CD4-positive, alpha-beta T cell (primary cell): ENCODE data around the gene CERS4. TPM values are rescaled to one million over a fixed set of nuclear protein-coding genes. Genes with fewer than 3 reads are reported as not detected.
A peak's percentile ranks its signal among the peaks of the same experiment; 100 is the strongest.

Experiments
- ATAC-seq: fragments of 200-7000 bp; cut with Tn5 transposase; one replicate; pipeline ENCODE4 v1.10.0; 2022; ENCODE audit warnings: mild to moderate bottlenecking; ENCODE audit not compliant: poor library complexity
- CTCF ChIA-PET: fragments of 350-600 bp; sonication (Branson Sonifier 250); formaldehyde crosslinking; loops from one replicate; lab custom pipeline; 2021; ENCODE audit warnings: antibody characterized with exemption, inconsistent platforms; lab: Charles Lee
- POLR2A ChIA-PET: fragments of 350-600 bp; sonication (Branson Sonifier 250); formaldehyde crosslinking; loops from one replicate; lab custom pipeline; 2021; ENCODE audit warnings: antibody characterized with exemption, inconsistent platforms; lab: Charles Lee
- DNase-seq, 14 experiments: peaks; one replicate each; pipeline ENCODE4 v3.0.0-alpha.2; 2013 to 2020; ENCODE audit warnings: mixed read lengths in 2 of 14
- H3K27ac ChIP-seq, 2 donors: one replicate each; pipeline versions ENCODE4 v1.5.1 to v1.7.0; 2013; ENCODE audit warnings: low read length in 2 of 2, low read depth in 1 of 2, mild to moderate bottlenecking in 1 of 2
- H3K27me3 ChIP-seq, 2 experiments: 1 replicate in 1 of 2; 2 replicates in 1 of 2; pipeline versions ENCODE4 v1.6.1 to v1.7.0; 2013; ENCODE audit warnings: low read length in 2 of 2, control low read depth in 1 of 2, mild to moderate bottlenecking in 1 of 2, moderate library complexity in 1 of 2; ENCODE audit not compliant: insufficient read depth in 2 of 2, control insufficient read depth in 1 of 2
- H3K36me3 ChIP-seq: one replicate; pipeline ENCODE4 v1.6.1; 2013; ENCODE audit warnings: low read length, control low read depth; ENCODE audit not compliant: insufficient read depth
- H3K4me1 ChIP-seq: one replicate; pipeline ENCODE4 v1.6.1; 2013; ENCODE audit warnings: low read length, control low read depth; ENCODE audit not compliant: insufficient read depth
- H3K4me3 ChIP-seq: one replicate; pipeline ENCODE4 v1.5.1; 2013; ENCODE audit warnings: mild to moderate bottlenecking, low read length, moderate library complexity
- H3K9me3 ChIP-seq, 2 experiments: 1 replicate in 1 of 2; 2 replicates in 1 of 2; pipeline versions ENCODE4 v1.6.1 to v1.7.0; 2013; ENCODE audit warnings: low read length in 2 of 2, mild to moderate bottlenecking in 2 of 2, control low read depth in 1 of 2, moderate library complexity in 1 of 2; ENCODE audit not compliant: control insufficient read depth in 1 of 2, insufficient read depth in 1 of 2
- H3K27ac Mint-ChIP-seq: one replicate; pipeline ENCODE4 v1.8.0; 2020; ENCODE audit warnings: mixed read lengths
- H3K27me3 Mint-ChIP-seq: one replicate; pipeline ENCODE4 v1.8.0; 2021; ENCODE audit warnings: mixed read lengths
- H3K36me3 Mint-ChIP-seq: one replicate; pipeline ENCODE4 v1.8.0; 2021; ENCODE audit warnings: low read depth, mixed read lengths
- H3K4me1 Mint-ChIP-seq: one replicate; pipeline ENCODE4 v1.8.0; 2021; ENCODE audit warnings: low read depth, mixed read lengths
- H3K4me3 Mint-ChIP-seq: one replicate; pipeline ENCODE4 v1.8.0; 2020; ENCODE audit warnings: mild to moderate bottlenecking, mixed read lengths
- H3K9me3 Mint-ChIP-seq: one replicate; pipeline ENCODE4 v1.8.0; 2020; ENCODE audit warnings: mixed read lengths
- intact Hi-C, 2 experiments: fragments of 100-400 bp; cut with DNase I in 1 of 2; cut with micrococcal nuclease in 1 of 2; formaldehyde crosslinking; loops; one replicate each; pipeline versions ENCODE4 v1.15.1 to v1.9.0; 2023 to 2025; cut with DNase I, micrococcal nuclease
- total RNA-seq, 174 experiments: library from RNA in 2 of 174; stranded (reverse) in 2 of 174; gene quantifications; one replicate each; pipeline ENCODE4 v1.2.3 and lab custom pipeline; 2021 to 2026
- TF ChIP-seq, protein P1 (sequence below): fragments of 200-600 bp; IDR thresholded peaks from one replicate; pipeline ENCODE4 v1.8.0; 2022; ENCODE audit warnings: antibody characterized with exemption, mild to moderate bottlenecking

CERS4 gene
- total RNA-seq, 2 experiments from 2014 or later: 8.7 to 12.3 TPM

DNA sequence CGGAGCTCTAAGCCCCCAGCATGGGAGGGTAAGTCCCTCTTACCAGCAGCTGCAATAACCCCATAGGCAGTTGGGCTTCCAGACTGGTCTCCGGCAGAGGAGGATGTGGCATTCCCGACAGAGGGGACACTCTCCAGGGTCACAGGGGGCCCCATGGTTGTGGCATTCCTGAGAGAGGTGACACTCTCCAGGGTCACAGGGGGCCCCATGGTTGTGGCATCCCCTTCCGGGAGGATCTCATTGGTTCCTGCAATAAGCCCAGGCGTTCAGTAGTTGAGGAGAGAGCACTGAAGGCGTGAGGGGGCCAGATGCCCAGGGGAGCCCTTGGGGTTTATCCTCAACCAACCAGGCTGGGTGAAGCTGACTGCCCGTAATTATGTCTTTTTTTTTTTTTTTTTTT is 93.6 kb downstream of the CERS4 start:
- DNase-seq (peak in 1 of 14 experiments; percentile 24), ATAC-seq (no peak)
- TF ChIP-seq, protein P1, sequence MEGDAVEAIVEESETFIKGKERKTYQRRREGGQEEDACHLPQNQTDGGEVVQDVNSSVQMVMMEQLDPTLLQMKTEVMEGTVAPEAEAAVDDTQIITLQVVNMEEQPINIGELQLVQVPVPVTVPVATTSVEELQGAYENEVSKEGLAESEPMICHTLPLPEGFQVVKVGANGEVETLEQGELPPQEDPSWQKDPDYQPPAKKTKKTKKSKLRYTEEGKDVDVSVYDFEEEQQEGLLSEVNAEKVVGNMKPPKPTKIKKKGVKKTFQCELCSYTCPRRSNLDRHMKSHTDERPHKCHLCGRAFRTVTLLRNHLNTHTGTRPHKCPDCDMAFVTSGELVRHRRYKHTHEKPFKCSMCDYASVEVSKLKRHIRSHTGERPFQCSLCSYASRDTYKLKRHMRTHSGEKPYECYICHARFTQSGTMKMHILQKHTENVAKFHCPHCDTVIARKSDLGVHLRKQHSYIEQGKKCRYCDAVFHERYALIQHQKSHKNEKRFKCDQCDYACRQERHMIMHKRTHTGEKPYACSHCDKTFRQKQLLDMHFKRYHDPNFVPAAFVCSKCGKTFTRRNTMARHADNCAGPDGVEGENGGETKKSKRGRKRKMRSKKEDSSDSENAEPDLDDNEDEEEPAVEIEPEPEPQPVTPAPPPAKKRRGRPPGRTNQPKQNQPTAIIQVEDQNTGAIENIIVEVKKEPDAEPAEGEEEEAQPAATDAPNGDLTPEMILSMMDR: no peak
- Mint-ChIP-seq H3K27me3 (no peaks in the 10 kb centered on the region), H3K9me3 (no peaks in the 10 kb centered on the region), H3K27ac (no peak overlapping the region), H3K36me3 (peaks cover 5% of the 10 kb centered on the region), H3K4me1 (peaks cover 20% of the 10 kb centered on the region), H3K4me3 (no peak overlapping the region)
- intact Hi-C loops: no loop called here
- POLR2A ChIA-PET: no interaction called here
- CTCF ChIA-PET: no interaction called here
- peaks cover 25% of the 10 kb centered on the region for H3K4me1 ChIP-seq
- peaks cover 12% of the 10 kb centered on the region for H3K36me3 ChIP-seq
- H3K9me3 ChIP-seq: no peaks in the 10 kb centered on the region
- no peak overlapping the region for H3K4me3 ChIP-seq
- H3K27ac ChIP-seq: no peak overlapping the region
- no peaks in the 10 kb centered on the region for H3K27me3 ChIP-seq

DNA sequence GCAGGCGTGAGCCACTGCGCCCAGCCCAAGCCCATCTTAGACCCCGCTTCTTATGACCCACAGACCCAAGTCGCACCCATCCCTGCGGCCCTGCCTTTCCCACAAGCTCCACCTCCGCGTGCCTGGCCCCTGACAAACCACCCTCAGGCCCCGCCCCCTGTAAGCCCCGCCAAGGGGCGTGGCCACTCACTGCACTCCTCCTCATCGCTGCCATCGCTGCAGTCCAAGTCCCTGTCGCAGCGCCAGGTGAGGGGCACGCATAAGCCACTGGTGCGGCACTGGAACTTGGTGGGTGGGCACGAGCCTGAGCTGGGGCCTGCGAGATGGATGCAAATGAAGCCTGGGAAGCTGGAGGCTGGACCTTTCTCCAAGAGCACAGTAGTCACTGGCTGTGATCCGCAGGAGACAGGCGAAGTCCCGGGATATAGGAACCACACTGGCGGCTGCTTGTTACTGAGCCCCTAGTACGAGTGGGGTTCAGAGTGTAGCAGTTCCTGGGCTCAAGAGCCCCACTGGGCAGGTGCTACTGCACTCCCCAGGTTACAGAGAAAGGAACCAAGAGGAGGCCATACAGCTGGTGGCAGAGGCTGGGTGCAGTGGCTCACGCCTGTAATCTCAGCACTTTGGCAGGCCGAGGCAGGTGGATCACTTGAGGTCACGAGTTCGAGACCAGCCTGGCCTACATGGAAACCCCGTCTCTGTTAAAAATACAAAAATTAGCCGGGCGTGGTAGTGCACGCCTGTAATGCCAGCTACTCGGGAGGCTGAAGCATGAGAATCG is 95.9 kb downstream of the CERS4 start:
- Mint-ChIP-seq H3K4me3 (no peak overlapping the region), H3K27ac (no peak overlapping the region)

DNA sequence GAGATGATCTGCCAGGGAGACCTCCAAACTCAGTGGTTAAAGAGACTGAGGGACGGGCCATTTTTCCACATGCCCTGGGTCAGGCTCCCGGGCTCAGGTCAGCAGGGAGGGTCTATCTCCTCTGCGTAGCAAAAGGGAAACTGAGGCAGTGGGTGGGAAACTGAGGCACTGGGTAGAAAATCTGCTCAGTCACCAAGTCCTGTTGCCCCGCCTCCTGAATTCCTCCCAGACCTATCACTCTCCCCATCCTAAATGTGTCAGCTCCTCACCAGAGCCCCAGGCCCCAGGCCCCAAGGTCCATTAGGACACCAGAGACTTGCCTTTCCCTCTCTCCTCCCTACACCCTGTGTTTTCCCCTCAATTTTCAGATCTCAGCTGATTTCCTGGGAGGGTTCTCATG is 96.6 kb downstream of the CERS4 start:
- peaks cover 47% of the 10 kb centered on the region for H3K4me1 ChIP-seq
- intact Hi-C loops: loop anchor here in 1 of 2 experiments (5.0 kb wide), 2 partner anchors 93 to 1108 kb away; no protein-coding TSS in a partner anchor
- Mint-ChIP-seq H3K4me1 (peaks cover 39% of the 10 kb centered on the region), H3K4me3 (no peak overlapping the region), H3K36me3 (peaks cover 19% of the 10 kb centered on the region), H3K27me3 (no peaks in the 10 kb centered on the region), H3K27ac (peak overlapping the region; percentile 83), H3K9me3 (no peaks in the 10 kb centered on the region)
- no peaks in the 10 kb centered on the region for H3K27me3 ChIP-seq
- ChIA-PET POLR2A (interaction anchor here (1.7 kb wide), 1 partner anchor 15 kb away, joined by 5 read pairs; the partner anchor contains the start of genes NDUFA7 and RPS28), CTCF (no interaction called here)
- no peaks in the 10 kb centered on the region for H3K9me3 ChIP-seq
- DNase-seq (peak in 1 of 14 experiments; percentile 6), ATAC-seq (no peak)
- no peak overlapping the region for H3K4me3 ChIP-seq
- H3K36me3 ChIP-seq: peaks cover 25% of the 10 kb centered on the region
- TF ChIP-seq, protein P1: no peak
- peak overlapping the region in 1 of 2 donors; percentile 40 for H3K27ac ChIP-seq

More for the DNA sequence above, 95.9 kb downstream of the CERS4 start:
- H3K36me3 ChIP-seq: peaks cover 19% of the 10 kb centered on the region
- DNase-seq: peak in 3 of 14 experiments; percentile 7 to 49 (median 31)
- H3K9me3 ChIP-seq: no peaks in the 10 kb centered on the region
- ChIA-PET CTCF (no interaction called here), POLR2A (interaction anchor here (1.7 kb wide), 1 partner anchor 16 kb away, joined by 5 read pairs; the partner anchor contains the start of genes NDUFA7 and RPS28)
- intact Hi-C loops: loop anchor here in 1 of 2 experiments (5.0 kb wide), 2 partner anchors 93 to 1108 kb away; no protein-coding TSS in a partner anchor
- TF ChIP-seq, protein P1: no peak
- no peak for ATAC-seq
- peaks cover 47% of the 10 kb centered on the region for H3K4me1 ChIP-seq
- Mint-ChIP-seq H3K36me3 (peaks cover 19% of the 10 kb centered on the region), H3K9me3 (no peaks in the 10 kb centered on the region), H3K4me1 (peaks cover 39% of the 10 kb centered on the region), H3K27me3 (no peaks in the 10 kb centered on the region)
- H3K27me3 ChIP-seq: no peaks in the 10 kb centered on the region
- no peak overlapping the region for H3K4me3 ChIP-seq
- H3K27ac ChIP-seq: no peak overlapping the region
